Fibroblast of pulmonary artery (primary cell): ENCODE data around the gene GRM7.

Experiments used
- DNase-seq: peaks from one replicate; pipeline ENCODE4 v3.0.0-alpha.2; 2010; ENCODE audit warnings: low read depth
- H3K4me3 ChIP-seq: replicated peaks from 2 replicates; pipeline ENCODE4 v1.5.1; 2011; ENCODE audit warnings: low read depth, mild to moderate bottlenecking, control low read depth, low read length, moderate library complexity
- CTCF ChIP-seq: IDR thresholded peaks from 2 replicates; pipeline ENCODE4 v1.5.1; 2011; ENCODE audit warnings: mild to moderate bottlenecking, control low read depth, low read length, inconsistent platforms; ENCODE audit errors: missing control alignments

Gene GRM7

GRCh38 chr3:7697548-7697947 is 836.6 kb downstream of the GRM7 start:
- DNase-seq = no peak
- H3K4me3 ChIP-seq = no peak overlapping the region
- TF ChIP-seq CTCF = no peak

GRCh38 chr3:7700539-7700938 is 839.6 kb downstream of the GRM7 start:
- no peak for TF ChIP-seq CTCF
- DNase-seq = no peak
- H3K4me3 ChIP-seq = no peak overlapping the region

- TF ChIP-seq CTCF = no peak
- no peak overlapping the region for H3K4me3 ChIP-seq
- DNase-seq = no peak
Observed at GRCh38 chr3:7700977-7701376, 840.1 kb downstream of the GRM7 start.

GRCh38 chr3:7707187-7707586 is 846.3 kb downstream of the GRM7 start:
- H3K4me3 ChIP-seq = no peak overlapping the region
- no peak for TF ChIP-seq CTCF
- peak; percentile 50 for DNase-seq

GRCh38 chr3:7709376-7710082 is 848.6 kb downstream of the GRM7 start:
- H3K4me3 ChIP-seq = no peak overlapping the region
- TF ChIP-seq CTCF = no peak
- peak; percentile 61 for DNase-seq

- DNase-seq = no peak
- TF ChIP-seq CTCF = no peak
- no peak overlapping the region for H3K4me3 ChIP-seq
Observed at GRCh38 chr3:7710284-7710683, 849.4 kb downstream of the GRM7 start.

GRCh38 chr3:7713724-7714123 is 852.8 kb downstream of the GRM7 start:
- DNase-seq = no peak
- H3K4me3 ChIP-seq = no peak overlapping the region
- TF ChIP-seq CTCF = no peak
